WTC11 (cell line): ENCODE data around the gene M6PR.

ENCODE experiments used
- CTCF ChIP-seq: fragments of 200-600 bp; IDR thresholded peaks from 2 replicates; pipeline ENCODE4 v1.8.0; 2022; ENCODE audit warnings: antibody characterized with exemption
- FOXJ3 ChIP-seq: sonication (generic); formaldehyde crosslinking; IDR thresholded peaks from 2 replicates; pipeline ENCODE4 v1.9.0; 2021; ENCODE audit warnings: missing genetic modification reagents, mild to moderate bottlenecking, borderline replicate concordance
- NFE2L1 ChIP-seq: sonication (generic); formaldehyde crosslinking; IDR thresholded peaks from 2 replicates; pipeline ENCODE4 v1.8.1; 2023; ENCODE audit warnings: missing genetic modification reagents
- OVOL2 ChIP-seq: fragments of 250-450 bp; sonication (Bioruptor Pico); IDR thresholded peaks from 2 replicates; pipeline ENCODE4 v1.9.0; 2021; ENCODE audit warnings: mild to moderate bottlenecking, borderline replicate concordance
- TCF7 ChIP-seq: sonication (generic); formaldehyde crosslinking; IDR thresholded peaks from 2 replicates; pipeline ENCODE4 v1.8.0; 2022; ENCODE audit warnings: mild to moderate bottlenecking, low read depth, missing genetic modification reagents, moderate library complexity

GRCh38 chr12:8950221-8950527, 729 bp upstream of the M6PR start:
- TF ChIP-seq FOXJ3 (no peak), TCF7 (CRISPR knock-in tag) (no peak), NFE2L1 (CRISPR knock-in tag) (no peak; the same call in 1 of the 2 replicates), CTCF (no peak), OVOL2 (CRISPR knock-in tag) (no peak)
